ENCODE measurements around the gene ADCY1.
"Not testable (repeated sequence)": the region's sequence is repeated elsewhere in the genome, so short reads cannot be mapped to it uniquely, and the experiment has no call there.

The ADCY1 gene

DNA sequence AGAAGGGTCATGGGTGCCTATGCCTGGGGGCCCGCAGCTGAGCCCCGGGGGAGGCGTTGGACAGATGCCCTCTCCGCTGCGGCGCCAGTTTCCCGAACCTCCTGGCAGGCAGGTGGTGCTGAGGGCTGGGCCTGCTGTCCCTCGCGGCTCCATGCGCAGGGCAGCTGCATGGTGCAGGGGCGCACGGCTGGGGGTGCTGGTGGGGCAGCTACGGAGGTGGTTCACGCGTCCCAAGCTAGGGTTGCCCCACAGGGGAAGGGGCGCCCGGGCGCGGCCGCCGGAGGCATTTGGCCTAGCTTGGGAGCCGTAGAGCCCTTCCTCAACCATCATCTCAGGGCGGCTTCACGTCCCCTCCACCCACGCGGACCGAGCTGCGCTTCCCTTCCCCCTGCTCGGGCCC lies 152.7 kb downstream of the ADCY1 start:
- H3K9me3 ChIP-seq (ENCODE audit: control insufficient read depth, insufficient read depth, low read length): no peaks in the 10 kb centered on the region
- no peaks in the 10 kb centered on the region; the same call in 1 of the 2 replicates for H3K36me3 ChIP-seq (ENCODE audit: insufficient read depth, low read length)
- no peak overlapping the region for H3K9ac ChIP-seq (ENCODE audit: low read depth, low read length)
- H3K4me1 ChIP-seq (ENCODE audit: insufficient read depth, low read length): no peaks in the 10 kb centered on the region

DNA sequence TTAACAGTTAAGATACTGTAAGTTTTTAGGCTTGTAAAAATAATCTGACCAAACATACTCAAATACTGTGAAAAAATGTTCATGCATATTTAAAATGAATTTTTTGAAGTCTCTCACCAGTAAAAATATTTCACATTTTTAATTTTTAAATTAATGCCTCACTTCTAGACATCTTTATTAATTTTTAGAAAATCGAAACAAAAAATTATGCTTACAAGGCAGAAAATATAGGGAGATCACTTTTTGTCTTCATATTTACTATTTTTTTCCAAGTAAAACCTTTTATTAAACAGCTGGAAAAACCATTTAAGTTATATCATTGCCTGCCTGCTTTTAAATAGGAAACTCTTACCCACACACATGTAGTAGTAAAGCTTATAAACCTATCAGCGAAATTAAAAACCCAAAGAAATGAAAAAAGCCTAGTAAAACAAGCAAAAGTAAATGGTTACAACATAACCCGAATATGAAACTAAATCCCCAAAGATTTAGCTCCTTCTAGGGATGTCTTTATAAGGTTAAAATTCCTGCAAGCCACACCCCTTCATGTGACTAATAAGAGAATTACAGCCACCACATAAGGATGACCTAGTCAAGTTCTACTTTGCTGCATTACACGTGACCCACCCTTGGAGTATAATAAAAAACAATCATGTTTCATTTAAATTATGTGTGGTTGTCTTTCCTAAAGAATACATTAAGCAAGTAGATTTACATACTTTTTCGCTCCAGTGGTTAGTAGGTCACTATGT lies 157.7 kb downstream of the ADCY1 start:
- H3K9ac ChIP-seq (ENCODE audit: low read depth, low read length); H3K4me1 ChIP-seq (ENCODE audit: insufficient read depth, low read length); H3K36me3 ChIP-seq (ENCODE audit: insufficient read depth, low read length); H3K9me3 ChIP-seq (ENCODE audit: control insufficient read depth, insufficient read depth, low read length): not testable (repeated sequence)

- H3K36me3 ChIP-seq (ENCODE audit: insufficient read depth, low read length); H3K9me3 ChIP-seq (ENCODE audit: control insufficient read depth, insufficient read depth, low read length); H3K4me1 ChIP-seq (ENCODE audit: insufficient read depth, low read length); H3K9ac ChIP-seq (ENCODE audit: low read depth, low read length): not testable (repeated sequence)
Observed at GRCh38 chr7:45738920-45739319, 164.8 kb downstream of the ADCY1 start.

- not testable (repeated sequence) for H3K36me3 ChIP-seq (ENCODE audit: insufficient read depth, low read length); H3K9ac ChIP-seq (ENCODE audit: low read depth, low read length); H3K9me3 ChIP-seq (ENCODE audit: control insufficient read depth, insufficient read depth, low read length); H3K4me1 ChIP-seq (ENCODE audit: insufficient read depth, low read length)
Observed at GRCh38 chr7:45740573-45740972, 166.4 kb downstream of the ADCY1 start.

- H3K36me3 ChIP-seq (ENCODE audit: insufficient read depth, low read length); H3K9me3 ChIP-seq (ENCODE audit: control insufficient read depth, insufficient read depth, low read length); H3K4me1 ChIP-seq (ENCODE audit: insufficient read depth, low read length); H3K9ac ChIP-seq (ENCODE audit: low read depth, low read length): not testable (repeated sequence)
Observed at GRCh38 chr7:45748976-45749375, 174.8 kb downstream of the ADCY1 start.

DNA sequence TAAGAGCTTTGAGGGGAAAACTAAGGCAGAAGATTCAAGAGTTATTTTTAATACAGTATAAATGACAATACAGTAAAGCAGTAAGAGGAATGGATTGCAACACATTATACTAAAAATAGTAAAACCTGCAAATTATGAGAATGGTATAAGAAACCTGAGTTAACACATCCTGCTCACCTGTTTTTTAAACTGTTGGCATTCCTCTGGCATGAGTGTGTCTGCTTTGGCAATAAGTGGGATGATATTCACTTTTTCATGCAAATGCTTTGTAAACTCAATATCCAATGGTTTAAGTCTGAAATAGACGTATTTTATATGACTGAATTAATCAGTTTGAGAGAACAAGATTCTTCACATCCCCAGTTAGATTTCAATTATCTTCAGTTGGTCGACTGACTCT lies 177.2 kb downstream of the ADCY1 start:
- not testable (repeated sequence) for H3K9me3 ChIP-seq (ENCODE audit: control insufficient read depth, insufficient read depth, low read length); H3K4me1 ChIP-seq (ENCODE audit: insufficient read depth, low read length); H3K36me3 ChIP-seq (ENCODE audit: insufficient read depth, low read length); H3K9ac ChIP-seq (ENCODE audit: low read depth, low read length)

- H3K9ac ChIP-seq (ENCODE audit: low read depth, low read length); H3K9me3 ChIP-seq (ENCODE audit: control insufficient read depth, insufficient read depth, low read length); H3K4me1 ChIP-seq (ENCODE audit: insufficient read depth, low read length); H3K36me3 ChIP-seq (ENCODE audit: insufficient read depth, low read length): not testable (repeated sequence)
Observed at GRCh38 chr7:45756333-45756732, 182.2 kb downstream of the ADCY1 start.

GRCh38 chr7:45756757-45757156 lies 182.6 kb downstream of the ADCY1 start:
- not testable (repeated sequence) for H3K36me3 ChIP-seq (ENCODE audit: insufficient read depth, low read length); H3K9me3 ChIP-seq (ENCODE audit: control insufficient read depth, insufficient read depth, low read length); H3K9ac ChIP-seq (ENCODE audit: low read depth, low read length); H3K4me1 ChIP-seq (ENCODE audit: insufficient read depth, low read length)

DNA sequence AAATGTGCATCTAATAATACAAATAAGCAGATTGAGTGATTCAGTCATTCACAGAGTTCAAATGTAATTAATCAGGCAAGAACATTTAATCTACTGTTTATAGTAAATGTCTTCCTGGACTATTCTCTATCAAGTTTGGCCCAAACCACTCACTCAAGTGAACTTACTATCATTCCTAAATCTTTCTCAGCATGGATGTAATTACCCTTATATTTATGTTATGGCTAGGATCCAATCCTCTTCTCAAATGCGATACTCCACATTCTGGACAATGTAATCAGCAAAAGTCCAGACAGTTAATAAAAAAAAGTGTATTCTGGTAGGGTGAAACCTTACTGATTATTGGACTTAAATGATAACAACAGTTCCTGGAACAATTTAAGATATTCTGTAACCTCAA lies 185.3 kb downstream of the ADCY1 start:
- H3K36me3 ChIP-seq (ENCODE audit: insufficient read depth, low read length); H3K9ac ChIP-seq (ENCODE audit: low read depth, low read length); H3K9me3 ChIP-seq (ENCODE audit: control insufficient read depth, insufficient read depth, low read length); H3K4me1 ChIP-seq (ENCODE audit: insufficient read depth, low read length): not testable (repeated sequence)

DNA sequence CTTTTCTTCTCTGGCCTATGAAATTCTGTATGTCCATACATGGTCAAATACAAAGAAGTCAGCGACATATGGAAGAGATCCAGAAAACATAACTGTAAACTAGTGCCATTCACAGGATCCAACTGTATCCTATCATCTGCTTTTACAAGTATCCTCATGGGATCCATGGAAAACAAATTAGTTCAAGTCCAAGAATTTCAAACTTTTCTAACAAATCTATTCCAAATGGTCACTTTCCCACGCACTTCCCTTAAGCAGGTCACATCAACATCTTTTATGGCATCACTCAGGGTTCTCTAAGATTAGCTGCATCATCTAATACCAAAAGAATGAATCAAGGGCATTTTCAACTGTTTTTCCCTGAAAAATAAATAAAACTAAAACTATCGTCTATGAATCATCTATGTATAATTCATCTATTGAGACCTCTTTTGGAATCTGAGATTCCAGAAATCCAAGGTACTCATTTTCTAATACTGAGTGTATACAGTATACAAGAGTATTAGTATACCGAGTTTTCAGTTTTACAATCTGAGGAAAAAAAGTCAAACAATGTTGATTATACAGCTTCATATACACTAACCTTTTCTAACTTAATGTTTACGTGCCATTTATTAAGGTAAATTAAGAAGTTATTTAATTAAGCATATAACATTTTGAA lies 187.5 kb downstream of the ADCY1 start:
- not testable (repeated sequence) for H3K9ac ChIP-seq (ENCODE audit: low read depth, low read length); H3K4me1 ChIP-seq (ENCODE audit: insufficient read depth, low read length); H3K36me3 ChIP-seq (ENCODE audit: insufficient read depth, low read length); H3K9me3 ChIP-seq (ENCODE audit: control insufficient read depth, insufficient read depth, low read length)

GRCh38 chr7:45762225-45762994 lies 188.2 kb downstream of the ADCY1 start:
- H3K36me3 ChIP-seq (ENCODE audit: insufficient read depth, low read length); H3K9ac ChIP-seq (ENCODE audit: low read depth, low read length); H3K4me1 ChIP-seq (ENCODE audit: insufficient read depth, low read length): not testable (repeated sequence)

GRCh38 chr7:45768516-45769394 lies 194.6 kb downstream of the ADCY1 start:
- H3K9me3 ChIP-seq (ENCODE audit: control insufficient read depth, insufficient read depth, low read length); H3K36me3 ChIP-seq (ENCODE audit: insufficient read depth, low read length); H3K4me1 ChIP-seq (ENCODE audit: insufficient read depth, low read length): not testable (repeated sequence)
- peak overlapping the region; percentile 81 for H3K9ac ChIP-seq (ENCODE audit: low read depth, low read length)

More at GRCh38 chr7:45762225-45762994, 188.2 kb downstream of the ADCY1 start:
- H3K9me3 ChIP-seq (ENCODE audit: control insufficient read depth, insufficient read depth, low read length): not testable (repeated sequence)

DNA sequence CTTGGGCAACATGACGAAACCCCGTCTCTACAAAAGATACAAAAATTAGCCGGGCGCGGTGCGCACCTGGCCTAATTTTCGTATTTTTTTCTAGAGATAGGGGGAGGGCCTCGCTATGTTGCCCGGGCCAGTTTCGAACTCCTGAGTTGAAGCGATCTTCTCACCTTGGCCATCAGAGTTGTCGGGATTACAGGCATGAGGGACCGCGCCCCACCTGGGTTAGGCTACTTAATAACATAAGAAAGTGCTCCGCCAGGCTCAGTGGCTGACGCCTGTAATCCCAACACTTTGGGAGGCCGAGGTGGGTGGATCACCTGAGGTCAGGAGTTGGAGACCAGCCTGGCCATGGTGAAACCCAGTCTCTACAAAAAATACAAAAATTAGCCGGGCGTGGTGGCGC lies 195.5 kb downstream of the ADCY1 start:
- H3K9me3 ChIP-seq (ENCODE audit: control insufficient read depth, insufficient read depth, low read length); H3K4me1 ChIP-seq (ENCODE audit: insufficient read depth, low read length); H3K36me3 ChIP-seq (ENCODE audit: insufficient read depth, low read length): not testable (repeated sequence)
- H3K9ac ChIP-seq (ENCODE audit: low read depth, low read length): peak overlapping the region; percentile 81
